ENCODE results near the gene CLEC2L. TPM values are rescaled to one million over a fixed set of nuclear protein-coding genes. Genes with fewer than 3 reads are reported as not detected.

CLEC2L gene
- total and polyA plus RNA-seq, 2 of the 13 experiments (the other 11 are each of a cell fraction or from before 2014, with no cell fraction given) = 0.20 to 0.25 TPM

DNA sequence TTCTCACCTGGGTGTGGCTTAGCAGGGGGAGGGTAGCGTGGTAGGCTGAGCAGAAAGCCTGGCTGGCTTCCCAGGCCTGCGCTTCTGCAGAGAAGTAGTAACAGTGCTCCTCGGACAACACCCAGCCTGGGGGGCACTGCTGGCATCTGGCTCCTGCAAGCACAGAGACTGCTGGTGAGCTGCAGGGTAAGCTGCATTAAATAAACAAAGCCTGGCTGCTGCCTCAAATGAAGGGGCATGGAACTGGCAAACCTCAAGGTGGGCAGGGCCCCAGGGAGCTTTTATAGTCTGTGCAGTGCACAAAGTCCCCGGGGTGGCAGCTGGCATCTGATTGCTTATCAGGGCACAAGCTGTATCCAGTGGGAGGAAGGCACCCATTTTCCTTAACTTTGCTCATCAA is 43.9 kb upstream of the CLEC2L start:
- no peak for ATAC-seq
- H2AFZ ChIP-seq (ENCODE audit: low read length) = no peak overlapping the region
- no peaks in the 10 kb centered on the region for H3K4me1 ChIP-seq (ENCODE audit: insufficient read depth, low read length)
- H3K36me3 ChIP-seq (replicated peaks in 1 of 2; ENCODE audit: control insufficient read depth in 1 of 2, insufficient read depth in 2 of 2, low read length in 2 of 2) = no peaks in the 10 kb centered on the region
- H3K79me2 ChIP-seq (ENCODE audit: insufficient read depth, low read length) = no peaks in the 10 kb centered on the region
- POLR2A ChIA-PET = no interaction called here
- H3K27me3 ChIP-seq (ENCODE audit: control insufficient read depth in 1 of 2, insufficient read depth in 2 of 2, low read length in 2 of 2) = peaks cover 3 to 43% of the 10 kb centered on the region in 2 experiments; a peak in 4 of 5 replicates
- TF ChIP-seq PLRG1 (conservative IDR thresholded peaks at IDR 0.05) = no peak
- TF ChIP-seq NR2F6 (IDR thresholded peaks at IDR 0.05) = no peak
- TF ChIP-seq NR2F6 (CRISPR knock-in tag; IDR thresholded peaks at IDR 0.05) = no peak
- TF ChIP-seq, protein P1, sequence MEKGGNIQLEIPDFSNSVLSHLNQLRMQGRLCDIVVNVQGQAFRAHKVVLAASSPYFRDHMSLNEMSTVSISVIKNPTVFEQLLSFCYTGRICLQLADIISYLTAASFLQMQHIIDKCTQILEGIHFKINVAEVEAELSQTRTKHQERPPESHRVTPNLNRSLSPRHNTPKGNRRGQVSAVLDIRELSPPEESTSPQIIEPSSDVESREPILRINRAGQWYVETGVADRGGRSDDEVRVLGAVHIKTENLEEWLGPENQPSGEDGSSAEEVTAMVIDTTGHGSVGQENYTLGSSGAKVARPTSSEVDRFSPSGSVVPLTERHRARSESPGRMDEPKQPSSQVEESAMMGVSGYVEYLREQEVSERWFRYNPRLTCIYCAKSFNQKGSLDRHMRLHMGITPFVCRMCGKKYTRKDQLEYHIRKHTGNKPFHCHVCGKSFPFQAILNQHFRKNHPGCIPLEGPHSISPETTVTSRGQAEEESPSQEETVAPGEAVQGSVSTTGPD (CRISPR knock-in tag; IDR thresholded peaks at IDR 0.05) = no peak
- TF ChIP-seq STAT5B (CRISPR knock-in tag; IDR thresholded peaks at IDR 0.05) = no peak
- TF ChIP-seq, protein P2, sequence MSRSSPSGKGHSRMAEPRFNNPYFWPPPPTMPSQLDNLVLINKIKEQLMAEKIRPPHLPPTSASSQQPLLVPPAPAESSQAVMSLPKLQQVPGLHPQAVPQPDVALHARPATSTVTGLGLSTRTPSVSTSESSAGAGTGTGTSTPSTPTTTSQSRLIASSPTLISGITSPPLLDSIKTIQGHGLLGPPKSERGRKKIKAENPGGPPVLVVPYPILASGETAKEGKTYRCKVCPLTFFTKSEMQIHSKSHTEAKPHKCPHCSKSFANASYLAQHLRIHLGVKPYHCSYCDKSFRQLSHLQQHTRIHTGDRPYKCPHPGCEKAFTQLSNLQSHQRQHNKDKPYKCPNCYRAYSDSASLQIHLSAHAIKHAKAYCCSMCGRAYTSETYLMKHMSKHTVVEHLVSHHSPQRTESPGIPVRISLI (CRISPR knock-in tag; IDR thresholded peaks at IDR 0.05; ENCODE audit: borderline replicate concordance) = no peak
- TF ChIP-seq, protein P3, sequence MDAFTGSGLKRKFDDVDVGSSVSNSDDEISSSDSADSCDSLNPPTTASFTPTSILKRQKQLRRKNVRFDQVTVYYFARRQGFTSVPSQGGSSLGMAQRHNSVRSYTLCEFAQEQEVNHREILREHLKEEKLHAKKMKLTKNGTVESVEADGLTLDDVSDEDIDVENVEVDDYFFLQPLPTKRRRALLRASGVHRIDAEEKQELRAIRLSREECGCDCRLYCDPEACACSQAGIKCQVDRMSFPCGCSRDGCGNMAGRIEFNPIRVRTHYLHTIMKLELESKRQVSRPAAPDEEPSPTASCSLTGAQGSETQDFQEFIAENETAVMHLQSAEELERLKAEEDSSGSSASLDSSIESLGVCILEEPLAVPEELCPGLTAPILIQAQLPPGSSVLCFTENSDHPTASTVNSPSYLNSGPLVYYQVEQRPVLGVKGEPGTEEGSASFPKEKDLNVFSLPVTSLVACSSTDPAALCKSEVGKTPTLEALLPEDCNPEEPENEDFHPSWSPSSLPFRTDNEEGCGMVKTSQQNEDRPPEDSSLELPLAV (CRISPR knock-in tag; conservative IDR thresholded peaks at IDR 0.05; ENCODE audit: low read depth) = no peak
- no peak overlapping the region for H3K9ac ChIP-seq (ENCODE audit: insufficient read depth, low read depth, low read length)
- intact Hi-C loops (cut with micrococcal nuclease; ENCODE audit: unreplicated experiment) (no loop called here), in situ Hi-C loops (cut with HindIII; ENCODE audit: extremely low pct_ligation_motif_present, low pct_unique_long_range_greater_than_20kb) (no loop called here)
- FAIRE-seq = no peak
- H3K4me2 ChIP-seq (ENCODE audit: low read depth, low read length) = no peak overlapping the region
- WGBS (ENCODE audit: low lambda C conversion rate) = 0% methylated on average over 1 of the region's 4 CpGs
- CTCF ChIA-PET (ENCODE audit: low intra/inter-chr PET ratio, low total read pairs) = no interaction called here
- no peaks in the 10 kb centered on the region for H4K20me1 ChIP-seq (ENCODE audit: insufficient read depth, low read length)
- no peak for DNase-seq (ENCODE audit: low spot score)
- no peaks in the 10 kb centered on the region for H3K9me3 ChIP-seq (ENCODE audit: low read length)
- H3K27ac ChIP-seq (ENCODE audit: extremely low read length, insufficient read depth, low read length) = no peak overlapping the region
- H3K4me3 ChIP-seq (replicated peaks in 1 of 3; ENCODE audit: insufficient read depth in 1 of 3, low read depth in 2 of 3, low read length in 3 of 3) = no peak overlapping the region
- no TSS peak for BruUV-seq (replicated peaks)

Data from HepG2 (cell line).